ENCODE measurements around the gene ESRRA.

ESRRA gene

GRCh38 chr11:64305075-64305690 is at the start of gene ESRRA:
Gene ESRRA, plus strand, starts transcription at chr11:64305524. Its CDS starts 1,656 bp downstream, at chr11:64307180.
- DNase-seq = peak; percentile 99

- DNase-seq = no peak
Observed at GRCh38 chr11:64256300-64256699, 49.0 kb upstream of the ESRRA start.

- no peak for DNase-seq
Observed at GRCh38 chr11:64258356-64258755, 47.0 kb upstream of the ESRRA start.

- DNase-seq = no peak
Observed at GRCh38 chr11:64258946-64259532, 46.3 kb upstream of the ESRRA start.

GRCh38 chr11:64259533-64260067 is 45.7 kb upstream of the ESRRA start:
- peak; percentile 49 for DNase-seq

- no peak for DNase-seq
Observed at GRCh38 chr11:64260147-64260708, 45.1 kb upstream of the ESRRA start.

- no peak for DNase-seq
Observed at GRCh38 chr11:64261556-64262080, 43.7 kb upstream of the ESRRA start.

- no peak for DNase-seq
Observed at GRCh38 chr11:64262271-64263002, 42.9 kb upstream of the ESRRA start.

GRCh38 chr11:64263021-64263946 is 42.0 kb upstream of the ESRRA start:
- DNase-seq = no peak

GRCh38 chr11:64263947-64264317 is 41.4 kb upstream of the ESRRA start:
- DNase-seq = no peak

GRCh38 chr11:64264371-64264852 is 40.9 kb upstream of the ESRRA start:
- no peak for DNase-seq

GRCh38 chr11:64265176-64266160 is 39.9 kb upstream of the ESRRA start:
- DNase-seq = no peak

GRCh38 chr11:64266339-64266738 is 39.0 kb upstream of the ESRRA start:
- DNase-seq = no peak

- DNase-seq = no peak
Observed at GRCh38 chr11:64267207-64267945, 37.9 kb upstream of the ESRRA start.

GRCh38 chr11:64268025-64268892 is 37.1 kb upstream of the ESRRA start:
- DNase-seq = peak; percentile 45

GRCh38 chr11:64268893-64269539 is 36.3 kb upstream of the ESRRA start:
- DNase-seq = peak; percentile 55

- DNase-seq = peak; percentile 100
Observed at GRCh38 chr11:64269540-64270220, 35.6 kb upstream of the ESRRA start.

Data from inflammatory macrophage treated with lipopolysaccharide for 4 hours (primary cell).